Measurements from ENCODE around the gene RBM23. TPM values are rescaled to one million over a fixed set of nuclear protein-coding genes. Genes with fewer than 3 reads are reported as not detected.
A peak's percentile ranks its signal among the peaks of the same experiment; 100 is the strongest.
"Not testable (repeated sequence)": the region's sequence is repeated elsewhere in the genome, so short reads cannot be mapped to it uniquely, and the experiment has no call there.

RBM23 gene
- 10 to 100 TPM; 64.9 to 81.8 TPM for total RNA-seq
- polyA plus RNA-seq (ENCODE audit: insufficient read length in 6 of 6), result 100 to 1,000 TPM in 5 of 6 donors, 10 to 100 TPM in 1; 96.3 to 133 (median 115) TPM
- long read RNA-seq, donor 1, full-length matches to known transcripts, result 26 of 48 reads
- long read RNA-seq, donor 1, partial matches to known transcripts, result 22 of 48 reads
- long read RNA-seq, donor 1, other reads (novel, unspliced or antisense), result 0 of 48 reads
- long read RNA-seq, donor 2, full-length matches to known transcripts, result 22 of 48 reads
- long read RNA-seq, donor 2, partial matches to known transcripts, result 26 of 48 reads
- long read RNA-seq, donor 2, other reads (novel, unspliced or antisense), result 0 of 48 reads
- long read RNA-seq, donor 3, full-length matches to known transcripts, result 25 of 30 reads
- long read RNA-seq, donor 3, partial matches to known transcripts, result 5 of 30 reads
- long read RNA-seq, donor 3, other reads (novel, unspliced or antisense), result 0 of 30 reads
- long read RNA-seq, donor 4, full-length matches to known transcripts, result 2 of 3 reads
- long read RNA-seq, donor 4, partial matches to known transcripts, result 1 of 3 reads
- long read RNA-seq, donor 4, other reads (novel, unspliced or antisense), result 0 of 3 reads
- long read RNA-seq, donor 5, full-length matches to known transcripts, result 29 of 40 reads
- long read RNA-seq, donor 5, partial matches to known transcripts, result 11 of 40 reads
- long read RNA-seq, donor 5, other reads (novel, unspliced or antisense), result 0 of 40 reads
- long read RNA-seq, donor 6, full-length matches to known transcripts, result 14 of 32 reads
- long read RNA-seq, donor 6, partial matches to known transcripts, result 18 of 32 reads
- long read RNA-seq, donor 6, other reads (novel, unspliced or antisense), result 0 of 32 reads
- long read RNA-seq, donor 7, full-length matches to known transcripts, result 9 of 9 reads
- long read RNA-seq, donor 7, partial matches to known transcripts, result 0 of 9 reads
- long read RNA-seq, donor 7, other reads (novel, unspliced or antisense), result 0 of 9 reads
- long read RNA-seq, donor 8, full-length matches to known transcripts, result 17 of 41 reads
- long read RNA-seq, donor 8, partial matches to known transcripts, result 24 of 41 reads
- long read RNA-seq, donor 8, other reads (novel, unspliced or antisense), result 0 of 41 reads
- long read RNA-seq, donor 9, result 0 reads
- long read RNA-seq, donor 10, partial matches to known transcripts, result 4 of 8 reads
- long read RNA-seq, donor 10, other reads (novel, unspliced or antisense), result 0 of 8 reads
- long read RNA-seq, donor 11, full-length matches to known transcripts, result 23 of 33 reads
- long read RNA-seq, donor 11, partial matches to known transcripts, result 10 of 33 reads
- long read RNA-seq, donor 11, other reads (novel, unspliced or antisense), result 0 of 33 reads
- long read RNA-seq, donor 12, full-length matches to known transcripts, result 27 of 38 reads
- long read RNA-seq, donor 12, partial matches to known transcripts, result 11 of 38 reads
- long read RNA-seq, donor 12, other reads (novel, unspliced or antisense), result 0 of 38 reads

- no peak for TF ChIP-seq CTCF (IDR thresholded peaks at IDR 0.05)
- no peaks in the 10 kb centered on the region for H3K9me3 ChIP-seq
- DNase-seq, result peak; percentile 97 to 100 (median 100)
- peak within 1 kb of the TSS; percentile 50 to 70 for H3K4me3 ChIP-seq
- peak; percentile 95 for ATAC-seq
- H3K4me1 ChIP-seq, result peaks cover 15 to 52% of the 10 kb centered on the region in 2 donors
- peak within 1 kb of the TSS; percentile 98 to 100 for H3K27ac ChIP-seq
- intact Hi-C loops (cut with DNase I), result no loop called here
- H3K36me3 ChIP-seq, result peaks cover 0 to 39% of the 10 kb centered on the region in 2 donors
- no peaks in the 10 kb centered on the region for H3K27me3 ChIP-seq
These were observed at the start of gene RBM23 for GRCh38 chr14:22918804-22919600. RBM23 (minus strand) TSS chr14:22919149.

- ATAC-seq, result no peak
- H3K4me1 ChIP-seq, result no peaks in the 10 kb centered on the region
These were observed 47.9 kb upstream of the RBM23 start for GRCh38 chr14:22966783-22967269.

GRCh38 chr14:22965916-22966782 lies 47.2 kb upstream of the RBM23 start:
- H3K36me3 ChIP-seq; H3K4me1 ChIP-seq; DNase-seq; intact Hi-C loops (cut with DNase I); H3K9me3 ChIP-seq; H3K27ac ChIP-seq; H3K27me3 ChIP-seq; H3K4me3 ChIP-seq; ATAC-seq: not testable (repeated sequence)

More at GRCh38 chr14:22966783-22967269, 47.9 kb upstream of the RBM23 start:
- H3K27me3 ChIP-seq, result no peaks in the 10 kb centered on the region
- intact Hi-C loops (cut with DNase I), result no loop called here
- no peak overlapping the region for H3K27ac ChIP-seq
- H3K36me3 ChIP-seq, result peaks cover 0 to 4% of the 10 kb centered on the region in 2 donors
- H3K4me3 ChIP-seq, result no peak overlapping the region
- H3K9me3 ChIP-seq, result no peaks in the 10 kb centered on the region
- no peak for TF ChIP-seq CTCF (IDR thresholded peaks at IDR 0.05)
- no peak for DNase-seq

GRCh38 chr14:22962061-22962676 lies 43.2 kb upstream of the RBM23 start:
- Histone ChIP-seq H3K4me3 (no peak overlapping the region), H3K4me1 (peaks cover 0 to 8% of the 10 kb centered on the region in 2 donors), H3K9me3 (no peaks in the 10 kb centered on the region), H3K27me3 (no peaks in the 10 kb centered on the region), H3K36me3 (no peaks in the 10 kb centered on the region), H3K27ac (no peak overlapping the region)
- intact Hi-C loops (cut with DNase I), result no loop called here
- no peak for DNase-seq
- no peak for ATAC-seq
- no peak for TF ChIP-seq CTCF (IDR thresholded peaks at IDR 0.05)

Data from left lung (tissue), 14 donors.